ENCODE results near the gene LRIG1. TPM values are rescaled to one million over a fixed set of nuclear protein-coding genes. Genes with fewer than 3 reads are reported as not detected.

The LRIG1 gene
- total RNA-seq, 1 donor from 2014 or later: 30.2 TPM

GRCh38 chr3:66497288-66497984, 3.4 kb downstream of the LRIG1 start:
- Mint-ChIP-seq H3K36me3 (ENCODE audit: unreplicated experiment) (no peaks in the 10 kb centered on the region), H3K4me1 (ENCODE audit: low read depth, unreplicated experiment) (peaks cover 36% of the 10 kb centered on the region), H3K9me3 (ENCODE audit: unreplicated experiment) (peaks cover 14% of the 10 kb centered on the region), H3K27ac (ENCODE audit: unreplicated experiment) (no peak overlapping the region), H3K27me3 (ENCODE audit: unreplicated experiment) (peaks cover 6% of the 10 kb centered on the region), H3K4me3 (ENCODE audit: unreplicated experiment) (peak overlapping the region; percentile 61)
- no peak for DNase-seq
- TF ChIP-seq CTCF (IDR thresholded peaks at IDR 0.05; ENCODE audit: partially characterized antibody, unreplicated experiment): no peak

GRCh38 chr3:66496746-66497145, 4.1 kb downstream of the LRIG1 start:
- peaks cover 6% of the 10 kb centered on the region for H3K27me3 Mint-ChIP-seq (ENCODE audit: unreplicated experiment)
- TF ChIP-seq CTCF (IDR thresholded peaks at IDR 0.05; ENCODE audit: partially characterized antibody, unreplicated experiment): no peak
- H3K36me3 Mint-ChIP-seq (ENCODE audit: unreplicated experiment): no peaks in the 10 kb centered on the region
- no peak for DNase-seq
- H3K4me3 Mint-ChIP-seq (ENCODE audit: unreplicated experiment): peak overlapping the region; percentile 61
- H3K9me3 Mint-ChIP-seq (ENCODE audit: unreplicated experiment): peaks cover 14% of the 10 kb centered on the region
- H3K27ac Mint-ChIP-seq (ENCODE audit: unreplicated experiment): no peak overlapping the region
- H3K4me1 Mint-ChIP-seq (ENCODE audit: low read depth, unreplicated experiment): peaks cover 42% of the 10 kb centered on the region

- Mint-ChIP-seq H3K27me3 (ENCODE audit: unreplicated experiment) (peaks cover 4% of the 10 kb centered on the region), H3K9me3 (ENCODE audit: unreplicated experiment) (peaks cover 12% of the 10 kb centered on the region), H3K27ac (ENCODE audit: unreplicated experiment) (no peak overlapping the region), H3K36me3 (ENCODE audit: unreplicated experiment) (no peaks in the 10 kb centered on the region), H3K4me3 (ENCODE audit: unreplicated experiment) (peak overlapping the region; percentile 3), H3K4me1 (ENCODE audit: low read depth, unreplicated experiment) (peaks cover 42% of the 10 kb centered on the region)
- no peak for DNase-seq
- no peak for TF ChIP-seq CTCF (IDR thresholded peaks at IDR 0.05; ENCODE audit: partially characterized antibody, unreplicated experiment)
Observed at GRCh38 chr3:66496301-66496700, 4.5 kb downstream of the LRIG1 start.

GRCh38 chr3:66495668-66496045, 5.2 kb downstream of the LRIG1 start:
- Mint-ChIP-seq H3K4me1 (ENCODE audit: low read depth, unreplicated experiment) (peaks cover 42% of the 10 kb centered on the region), H3K27me3 (ENCODE audit: unreplicated experiment) (peaks cover 4% of the 10 kb centered on the region), H3K4me3 (ENCODE audit: unreplicated experiment) (peak overlapping the region; percentile 40), H3K36me3 (ENCODE audit: unreplicated experiment) (no peaks in the 10 kb centered on the region), H3K9me3 (ENCODE audit: unreplicated experiment) (peaks cover 10% of the 10 kb centered on the region), H3K27ac (ENCODE audit: unreplicated experiment) (no peak overlapping the region)
- DNase-seq: peak; percentile 36
- TF ChIP-seq CTCF (IDR thresholded peaks at IDR 0.05; ENCODE audit: partially characterized antibody, unreplicated experiment): no peak

GRCh38 chr3:66494959-66495667, 5.7 kb downstream of the LRIG1 start:
- no peaks in the 10 kb centered on the region for H3K36me3 Mint-ChIP-seq (ENCODE audit: unreplicated experiment)

More at GRCh38 chr3:66494959-66495667, 5.7 kb downstream of the LRIG1 start:
- H3K27ac Mint-ChIP-seq (ENCODE audit: unreplicated experiment): no peak overlapping the region
- no peak for TF ChIP-seq CTCF (IDR thresholded peaks at IDR 0.05; ENCODE audit: partially characterized antibody, unreplicated experiment)
- peak overlapping the region; percentile 40 for H3K4me3 Mint-ChIP-seq (ENCODE audit: unreplicated experiment)
- peaks cover 10% of the 10 kb centered on the region for H3K9me3 Mint-ChIP-seq (ENCODE audit: unreplicated experiment)
- peaks cover 42% of the 10 kb centered on the region for H3K4me1 Mint-ChIP-seq (ENCODE audit: low read depth, unreplicated experiment)
- H3K27me3 Mint-ChIP-seq (ENCODE audit: unreplicated experiment): peaks cover 4% of the 10 kb centered on the region
- DNase-seq: no peak
